ENCODE data around the gene DPP4.

DPP4 gene

DNA sequence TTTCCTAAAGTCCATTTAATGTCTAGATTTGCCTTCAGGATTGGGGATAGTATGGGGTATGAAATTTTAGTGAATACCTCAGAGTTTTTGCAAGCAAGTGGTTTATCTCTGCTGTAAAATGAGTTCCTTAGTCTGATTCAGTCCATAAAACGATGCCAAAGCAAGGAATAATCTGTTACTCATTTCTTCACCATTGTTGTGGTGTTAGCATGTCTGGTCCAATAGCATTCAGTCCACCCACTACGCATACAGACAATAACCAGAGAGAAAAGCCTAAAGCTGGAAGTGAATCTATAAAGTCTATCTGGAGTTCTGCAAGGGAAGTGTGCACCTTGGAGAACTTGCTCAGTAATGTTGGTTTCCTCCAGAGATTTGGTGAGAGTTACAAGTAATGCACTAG, 12.9 kb upstream of the DPP4 start:
- no peak for DNase-seq (ENCODE audit: insufficient read length, low spot score)
- no peak for FAIRE-seq

DNA sequence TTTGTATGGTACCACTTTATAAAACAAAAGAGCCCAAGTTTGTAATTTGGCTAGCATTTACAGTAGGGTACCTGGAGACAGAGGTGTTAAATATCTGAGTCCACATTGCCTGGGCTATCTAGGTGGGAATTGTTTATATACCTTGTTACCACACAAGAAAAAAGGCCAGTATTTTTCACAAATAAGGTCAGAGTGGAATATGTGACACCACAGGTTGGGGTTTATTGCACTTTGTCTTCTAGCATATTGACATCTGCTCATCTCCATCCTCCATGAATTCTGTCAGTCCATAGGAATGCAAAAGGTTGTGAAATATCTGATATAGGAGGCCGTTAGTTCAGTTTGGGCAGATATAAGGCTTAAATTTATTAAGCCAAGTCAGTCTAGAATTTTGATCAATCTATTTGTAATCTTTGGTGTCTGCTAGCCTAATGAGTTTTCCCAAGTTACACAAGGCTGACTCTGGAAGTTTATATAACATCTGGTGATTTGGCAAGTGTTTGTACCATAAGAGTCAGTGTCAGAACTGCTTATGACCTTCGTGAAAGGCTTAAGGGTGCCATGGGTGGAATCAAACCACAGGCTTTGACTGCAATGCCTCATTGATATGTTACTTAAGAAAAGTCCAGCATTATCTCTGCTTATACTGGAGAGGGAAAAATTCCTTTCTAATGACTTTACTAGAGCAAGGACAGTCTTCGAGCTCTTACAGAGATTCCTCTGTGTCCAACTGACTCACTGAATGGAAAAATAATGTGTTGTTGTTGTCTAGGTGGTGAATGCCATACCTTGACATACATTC, 11.3 kb upstream of the DPP4 start:
- DNase-seq (ENCODE audit: insufficient read length, low spot score) (no peak), FAIRE-seq (no peak)

DNA sequence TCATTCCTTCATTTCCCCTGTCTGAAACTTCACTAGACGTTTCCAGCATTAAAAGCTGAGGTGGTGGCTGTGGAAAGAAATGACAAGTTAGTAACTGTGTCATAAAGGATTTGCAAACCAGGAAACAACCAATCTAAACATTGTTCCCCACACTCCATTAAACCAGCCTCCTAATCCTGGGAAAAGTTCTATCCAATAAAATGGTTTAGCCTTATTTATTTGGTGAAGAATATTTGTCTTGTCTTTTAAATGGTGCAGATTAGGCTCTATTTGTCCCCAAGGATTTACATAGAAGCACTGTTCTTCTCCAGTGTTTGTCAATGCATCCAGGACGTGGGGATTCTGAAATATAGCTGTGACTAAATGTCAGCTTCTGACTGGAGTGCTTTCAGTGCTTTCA, 10.5 kb upstream of the DPP4 start:
- FAIRE-seq (no peak), DNase-seq (ENCODE audit: insufficient read length, low spot score) (no peak)

DNA sequence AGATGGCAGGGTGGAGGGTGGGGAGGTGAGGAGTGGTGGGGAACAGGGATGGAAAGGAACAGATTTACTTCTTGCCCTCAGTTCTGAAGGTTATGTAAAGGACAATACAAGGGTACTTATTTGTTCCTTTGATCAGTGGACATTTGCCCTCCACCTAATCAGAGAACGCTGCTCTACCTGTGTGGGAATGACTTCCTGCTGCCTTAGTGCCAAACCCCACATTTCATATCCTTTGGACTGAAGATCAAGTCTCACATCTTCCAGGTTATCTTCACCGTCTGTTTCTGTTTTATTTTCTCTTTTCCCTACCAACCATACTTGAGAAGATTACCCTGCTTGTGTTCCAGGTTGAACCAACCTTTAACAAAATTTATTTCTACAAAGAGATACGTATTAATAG, 8.7 kb upstream of the DPP4 start:
- FAIRE-seq: no peak
- no peak for DNase-seq (ENCODE audit: insufficient read length, low spot score)

DNA sequence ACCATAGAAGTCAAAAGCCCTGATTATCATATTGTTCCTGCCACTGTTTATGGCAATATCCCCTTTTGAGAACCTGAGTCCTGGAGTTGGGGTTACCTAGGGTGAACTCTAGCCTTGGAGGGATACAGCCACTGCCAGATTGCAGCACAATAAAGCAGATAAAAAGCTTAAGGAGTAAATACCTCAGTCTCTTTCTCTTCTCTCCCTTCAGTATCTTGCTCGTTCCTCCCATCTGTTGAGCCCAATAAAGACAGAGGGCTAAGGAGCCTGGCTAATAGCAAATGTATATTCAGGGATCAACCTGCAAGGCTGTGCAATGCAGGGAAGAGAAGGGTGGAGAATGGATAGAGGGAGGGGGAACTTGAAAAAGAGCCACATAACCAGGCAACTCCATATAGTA, 8.0 kb upstream of the DPP4 start:
- FAIRE-seq: no peak

DNA sequence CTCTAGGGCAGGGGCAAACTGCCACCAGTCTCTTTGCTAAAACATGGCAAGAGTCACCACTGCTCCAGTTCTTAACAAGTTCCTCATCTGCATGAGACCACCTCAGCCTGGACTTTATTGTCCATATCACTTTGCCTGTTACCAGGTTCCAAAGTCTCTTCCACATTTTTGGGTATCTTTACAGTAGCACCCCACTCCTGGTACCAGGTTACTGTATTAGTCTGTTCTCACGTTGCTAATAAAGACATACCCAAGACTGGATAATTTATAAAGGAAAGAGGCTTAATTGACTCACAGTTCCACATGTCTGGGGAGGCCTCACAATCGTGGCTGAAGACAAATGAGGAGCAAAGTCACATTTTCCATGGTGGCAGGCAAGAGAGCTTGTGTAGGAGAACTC, 5.5 kb upstream of the DPP4 start:
- FAIRE-seq (no peak), DNase-seq (ENCODE audit: insufficient read length, low spot score) (no peak)

More for the DNA sequence above, 8.0 kb upstream of the DPP4 start:
- no peak for DNase-seq (ENCODE audit: insufficient read length, low spot score)

DNA sequence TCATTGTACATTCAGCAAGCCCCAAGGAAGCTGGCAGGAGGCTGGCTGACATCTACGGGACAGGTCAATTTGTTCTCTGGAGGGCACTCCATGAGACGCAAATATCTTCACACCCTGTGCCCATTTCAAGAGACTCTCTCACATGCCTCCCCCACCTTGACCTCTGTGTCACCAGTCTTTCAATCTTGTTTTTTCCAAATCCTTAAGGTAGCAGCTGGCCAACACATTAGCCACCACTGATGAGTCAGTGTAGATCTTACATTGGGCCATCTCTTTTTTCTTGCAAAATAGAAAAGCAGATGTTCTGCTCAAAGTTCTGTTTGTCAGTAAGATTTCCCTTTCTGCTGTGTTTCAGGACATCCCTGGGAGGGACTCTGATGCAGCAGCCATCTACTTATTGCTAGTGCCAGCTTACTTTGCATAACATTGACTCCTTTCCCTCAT, 1.7 kb upstream of the DPP4 start:
- DNase-seq (ENCODE audit: insufficient read length, low spot score) (no peak), FAIRE-seq (no peak)

DNA sequence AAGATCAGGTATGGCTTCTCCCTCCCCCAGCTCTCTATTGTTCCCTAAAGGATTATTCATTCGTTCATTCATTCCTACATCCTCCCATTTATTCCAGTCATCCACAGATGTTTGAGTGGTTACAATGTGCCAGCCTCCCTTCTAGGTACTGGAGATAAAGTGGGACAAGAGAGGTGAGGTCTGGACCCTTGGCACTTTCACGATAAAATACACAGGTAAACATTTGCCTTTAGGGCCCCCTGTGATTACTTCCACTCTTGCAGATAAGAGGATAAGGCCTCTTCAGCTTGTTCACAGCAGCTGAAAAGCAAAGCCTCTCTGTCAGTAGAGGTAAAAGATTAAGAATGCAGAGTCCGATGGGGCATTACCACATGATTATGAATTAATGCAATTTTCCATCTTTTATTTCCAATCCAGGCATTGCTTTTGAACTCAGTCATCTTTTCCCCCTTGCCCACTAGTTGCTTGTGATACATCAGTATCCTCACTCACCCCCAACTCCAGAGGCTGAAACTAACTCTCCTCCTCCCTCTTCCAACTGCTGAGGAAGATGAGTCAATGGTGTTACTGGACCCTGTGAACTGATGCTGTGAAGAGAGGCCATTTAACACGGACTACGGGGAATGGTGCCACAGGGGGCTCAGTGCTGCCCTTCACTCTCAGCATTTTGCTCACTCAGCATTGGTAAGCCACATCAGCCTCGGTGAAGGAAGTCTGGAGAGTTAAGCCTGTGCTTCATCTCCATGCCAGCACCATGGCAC, 1.1 kb upstream of the DPP4 start:
- FAIRE-seq: no peak
- no peak for DNase-seq (ENCODE audit: insufficient read length, low spot score)

DNA sequence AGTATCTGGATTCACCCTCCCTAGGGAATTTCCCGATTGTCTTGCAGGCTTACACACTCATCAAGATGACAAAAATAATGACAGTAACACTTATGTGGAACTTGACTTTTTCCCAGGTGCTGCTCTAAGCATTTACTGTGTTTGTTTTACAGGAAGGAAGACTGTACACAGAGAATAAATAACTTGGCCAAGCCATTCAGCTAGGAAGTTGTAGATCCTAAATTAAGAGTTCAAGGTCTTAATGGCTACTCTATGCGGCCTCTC, 549 bp upstream of the DPP4 start:
- FAIRE-seq: no peak
- DNase-seq (ENCODE audit: insufficient read length, low spot score): no peak

DNA sequence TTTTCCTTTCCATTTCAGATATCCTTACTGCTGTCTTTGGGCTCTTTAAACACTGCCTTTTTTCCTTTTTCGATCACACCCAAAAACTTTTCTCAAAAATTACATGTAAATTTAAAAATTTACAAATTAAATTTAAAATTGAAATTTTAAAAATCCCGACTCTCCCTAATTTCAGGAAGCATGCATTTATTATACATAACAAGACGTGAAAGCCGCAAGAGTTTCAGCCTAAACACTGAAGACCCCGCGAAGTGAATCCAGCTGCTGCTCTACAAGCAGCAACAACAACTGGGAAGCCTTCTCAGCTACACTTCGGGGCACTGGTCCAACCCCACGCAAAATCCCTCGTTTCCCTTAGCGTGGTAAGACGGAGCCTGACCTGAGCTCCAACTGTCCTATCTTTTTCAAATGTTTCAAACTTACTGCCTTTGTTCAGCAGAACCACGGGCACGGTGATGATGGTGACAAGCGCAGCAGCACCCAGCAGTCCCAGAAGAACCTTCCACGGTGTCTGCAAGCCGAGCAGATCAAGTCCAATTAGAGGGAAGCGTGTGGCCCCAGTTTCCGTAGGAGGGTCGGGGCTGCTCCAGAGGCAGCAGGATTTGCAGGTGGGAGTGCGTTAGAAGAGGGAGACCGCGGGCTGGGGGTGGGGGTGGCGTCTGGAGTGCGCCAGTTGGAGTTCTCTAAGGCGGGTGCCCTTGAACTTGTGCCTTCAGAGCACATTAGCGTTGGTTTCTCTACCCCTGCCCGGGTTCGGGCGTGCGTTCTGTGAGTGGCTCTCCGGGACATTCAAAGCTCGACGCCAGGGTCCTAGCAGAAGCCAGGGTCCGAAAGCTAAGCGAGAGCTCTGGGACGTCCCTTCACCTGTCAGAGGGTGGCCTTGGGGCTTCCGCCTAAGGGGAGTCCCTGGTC, 783 bp downstream of the DPP4 start:
- FAIRE-seq (peak; percentile 57), DNase-seq (ENCODE audit: insufficient read length, low spot score) (no peak)

DNA sequence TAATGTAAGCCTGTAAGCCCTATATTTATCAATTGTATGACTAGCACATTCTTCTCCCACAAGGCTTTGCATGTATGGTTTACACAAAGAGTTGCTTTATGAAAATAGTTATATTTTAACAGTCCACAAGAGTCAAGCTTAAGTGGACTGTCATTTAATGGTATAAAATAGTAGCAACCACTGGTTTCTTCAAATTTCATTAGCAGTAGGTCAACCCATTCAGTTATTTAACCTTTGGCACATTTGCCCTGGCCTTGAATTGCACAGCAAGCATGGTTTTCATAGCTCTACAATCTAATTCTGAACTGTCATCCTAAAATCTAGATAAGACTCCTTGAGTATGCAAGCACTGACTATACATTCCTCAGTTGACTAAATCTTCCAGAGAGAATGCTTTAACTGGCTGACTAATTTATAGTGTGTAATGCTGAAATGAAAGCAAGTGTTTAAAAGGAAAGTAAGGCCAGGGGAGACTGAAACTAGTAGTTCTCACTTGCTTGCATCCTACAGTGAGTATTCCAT, 1.8 kb downstream of the DPP4 start:
- DNase-seq (ENCODE audit: insufficient read length, low spot score): peak; percentile 34
- peak; percentile 52 for FAIRE-seq

DNA sequence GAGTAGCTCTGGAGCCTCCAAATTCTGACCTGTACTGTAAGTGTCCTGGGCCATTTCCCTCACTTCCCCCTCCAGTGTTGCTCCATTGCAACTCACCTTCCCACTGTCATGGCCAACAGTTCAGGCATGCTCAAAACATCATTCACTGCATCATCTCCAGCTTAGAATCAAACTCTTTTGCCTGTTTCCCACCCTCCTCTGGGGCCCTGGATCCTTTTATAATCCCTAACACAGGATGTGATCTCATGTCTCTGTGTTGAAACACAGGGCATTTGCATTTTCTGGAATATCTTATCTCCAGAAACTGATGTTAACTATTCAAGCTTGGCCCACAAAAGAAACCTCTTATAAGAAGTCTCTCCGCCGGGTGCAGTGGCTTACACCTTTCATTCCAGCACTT, 3.0 kb downstream of the DPP4 start:
- no peak for FAIRE-seq
- no peak for DNase-seq (ENCODE audit: insufficient read length, low spot score)

DNA sequence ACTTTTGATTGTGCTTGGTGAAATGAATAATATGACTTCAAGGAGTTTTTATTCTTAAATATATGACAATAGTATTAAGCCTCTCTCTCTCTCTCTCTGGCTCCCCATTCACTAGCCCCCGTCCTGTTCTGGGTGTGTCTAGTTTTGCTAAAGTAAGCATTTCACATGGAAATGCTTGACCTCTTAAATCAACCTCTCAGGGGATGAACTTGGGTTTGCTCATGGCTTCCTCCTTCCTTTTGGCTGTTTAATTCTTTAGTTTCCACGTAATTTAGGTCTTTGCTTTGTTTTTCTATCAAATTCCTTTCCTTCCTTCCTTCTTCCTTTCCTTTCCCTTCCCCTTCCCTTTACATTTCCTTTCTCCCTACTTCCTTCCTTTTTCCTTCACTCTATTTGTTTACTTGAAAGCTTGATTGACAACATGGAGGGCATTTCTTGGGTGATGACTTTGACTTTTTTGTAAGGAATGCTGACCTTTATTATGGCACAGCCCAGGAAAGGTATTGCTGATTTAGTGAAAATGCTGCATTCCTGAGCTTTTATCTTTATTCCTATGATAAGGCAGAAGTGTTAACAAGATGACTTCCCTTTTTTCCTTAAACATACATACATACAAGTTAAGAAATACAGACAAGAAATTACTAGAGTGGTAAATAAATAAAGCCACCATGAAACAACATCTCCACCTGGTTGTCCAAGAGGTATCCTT, 3.6 kb downstream of the DPP4 start:
- no peak for FAIRE-seq
- DNase-seq (ENCODE audit: insufficient read length, low spot score): no peak

DNA sequence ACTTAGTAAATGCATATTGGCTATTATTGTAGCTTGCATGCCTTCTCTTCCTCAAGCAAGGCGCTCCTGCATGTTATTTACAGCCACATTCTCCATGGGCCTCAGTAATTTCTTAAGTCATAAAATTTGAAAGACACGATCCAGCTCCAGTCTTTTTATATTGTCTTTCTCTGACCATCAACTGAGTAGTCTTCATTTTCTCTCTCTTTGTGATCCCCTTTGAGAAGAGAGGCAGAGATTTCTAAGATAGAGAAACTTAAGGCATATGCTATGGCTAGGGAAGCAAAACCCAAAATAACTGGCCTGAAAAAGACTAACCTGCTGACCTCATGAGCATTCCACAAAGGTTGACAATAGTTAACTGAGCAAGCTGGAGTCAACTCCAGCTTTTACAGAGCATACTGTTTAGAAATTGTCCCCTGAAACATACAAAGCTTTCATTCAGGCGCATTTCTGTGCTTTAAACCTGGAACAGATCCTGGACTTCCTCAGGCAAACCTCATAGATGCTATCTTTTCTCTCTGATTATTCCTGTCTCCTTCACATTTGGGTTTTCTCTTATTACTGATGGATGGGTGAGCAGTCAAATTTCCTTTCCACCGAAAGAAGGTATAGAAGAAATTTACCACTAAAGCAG, 4.6 kb downstream of the DPP4 start:
- FAIRE-seq: no peak
- no peak for DNase-seq (ENCODE audit: insufficient read length, low spot score)

DNA sequence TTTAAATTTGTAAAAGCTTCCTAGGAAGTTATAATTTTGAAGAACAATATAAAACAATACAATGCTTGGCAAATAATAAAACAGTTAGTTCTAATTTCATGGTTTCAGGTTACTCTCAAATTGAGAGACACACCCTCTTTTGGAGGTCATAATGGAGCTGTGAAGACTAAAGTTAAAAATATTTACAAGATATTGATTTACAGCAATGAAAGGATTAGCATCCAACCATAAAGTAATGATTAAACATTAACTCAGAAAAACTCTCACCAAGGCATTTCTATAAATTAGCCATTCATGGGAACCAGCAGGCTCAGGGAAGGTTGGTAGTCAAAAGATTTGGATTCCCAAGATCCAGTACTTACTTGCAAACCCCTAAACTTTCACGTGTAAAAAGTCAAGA, 6.4 kb downstream of the DPP4 start:
- DNase-seq (ENCODE audit: insufficient read length, low spot score): no peak
- FAIRE-seq: no peak

DNA sequence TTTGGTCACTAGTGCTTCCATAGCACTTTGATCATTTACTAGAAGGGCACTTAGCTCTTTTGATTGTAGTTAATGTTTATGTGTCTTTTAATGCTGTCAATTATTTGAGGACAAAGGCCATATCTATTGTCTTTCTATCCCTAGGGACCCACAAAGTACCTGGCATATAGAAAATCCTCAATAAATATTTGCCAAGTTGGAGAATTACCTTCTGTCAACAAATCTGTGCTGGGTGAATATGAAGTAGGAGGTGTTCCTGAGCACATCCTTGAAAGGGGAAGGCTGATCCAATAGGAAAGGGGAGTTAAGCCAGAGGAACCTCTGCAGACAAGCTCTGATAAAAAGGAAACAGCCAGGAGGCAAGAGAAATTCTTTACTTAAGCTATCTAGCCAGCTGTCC, 8.2 kb downstream of the DPP4 start:
- FAIRE-seq (no peak), DNase-seq (ENCODE audit: insufficient read length, low spot score) (no peak)

DNA sequence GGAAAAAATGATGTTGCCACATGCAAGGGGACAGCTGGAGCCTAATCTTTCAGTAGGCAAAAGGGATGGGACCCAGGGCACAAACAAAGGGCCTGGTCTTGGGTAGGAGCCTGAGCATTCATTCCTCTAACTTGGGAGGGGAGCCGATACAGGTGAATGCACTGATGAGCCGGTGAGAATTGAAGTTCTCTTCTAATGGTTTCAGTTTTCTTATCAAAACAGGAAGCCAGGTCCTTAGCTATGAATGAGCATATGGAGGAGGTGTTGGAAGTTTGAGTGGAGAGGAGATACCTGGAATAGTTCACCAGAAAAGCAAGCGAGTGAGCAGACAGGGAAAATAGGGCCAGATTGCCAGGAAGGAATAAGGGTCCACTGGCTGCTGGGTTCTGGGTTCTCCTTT, 10.1 kb downstream of the DPP4 start:
- FAIRE-seq: peak; percentile 61
- no peak for DNase-seq (ENCODE audit: insufficient read length, low spot score)

DNA sequence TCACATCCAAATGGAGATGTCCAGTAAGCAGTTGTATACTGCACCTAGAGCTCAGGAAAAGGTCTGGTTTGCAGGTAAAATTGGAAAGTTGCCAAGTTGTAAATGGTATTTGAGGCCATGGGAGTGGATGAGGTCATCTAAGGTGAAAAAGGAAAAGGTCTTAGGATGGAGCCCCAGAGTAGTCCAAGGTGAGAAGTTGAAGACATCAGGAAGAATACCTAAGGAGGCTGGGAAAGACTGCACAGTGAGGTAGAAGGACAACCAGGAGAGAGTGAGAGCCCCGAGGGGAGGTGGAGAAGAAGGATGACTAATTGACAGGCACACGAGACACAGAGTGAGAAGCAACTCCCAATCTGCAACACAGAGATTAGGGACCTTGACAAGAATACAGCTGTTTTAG, 10.7 kb downstream of the DPP4 start:
- DNase-seq (ENCODE audit: insufficient read length, low spot score) (no peak), FAIRE-seq (no peak)

DNA sequence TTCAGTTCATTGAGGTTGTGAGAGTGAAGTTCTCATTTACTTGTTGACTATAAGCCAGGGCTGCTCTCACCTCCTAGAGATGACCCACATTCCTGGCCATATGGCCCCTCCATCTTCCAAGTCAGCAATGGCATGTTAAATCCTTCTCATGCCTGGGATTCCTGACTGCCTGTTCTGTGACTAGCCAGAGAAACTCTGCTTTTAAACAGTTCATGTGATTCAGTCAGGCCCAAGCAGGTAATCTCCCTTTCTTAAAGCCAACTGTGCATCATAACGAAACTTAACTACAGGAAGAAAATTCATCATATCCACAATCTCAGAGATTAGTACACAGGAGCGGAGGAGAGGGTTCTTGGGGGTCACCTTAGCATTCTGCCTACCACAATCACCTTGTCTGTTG, 11.5 kb downstream of the DPP4 start:
- peak; percentile 33 for FAIRE-seq

DNA sequence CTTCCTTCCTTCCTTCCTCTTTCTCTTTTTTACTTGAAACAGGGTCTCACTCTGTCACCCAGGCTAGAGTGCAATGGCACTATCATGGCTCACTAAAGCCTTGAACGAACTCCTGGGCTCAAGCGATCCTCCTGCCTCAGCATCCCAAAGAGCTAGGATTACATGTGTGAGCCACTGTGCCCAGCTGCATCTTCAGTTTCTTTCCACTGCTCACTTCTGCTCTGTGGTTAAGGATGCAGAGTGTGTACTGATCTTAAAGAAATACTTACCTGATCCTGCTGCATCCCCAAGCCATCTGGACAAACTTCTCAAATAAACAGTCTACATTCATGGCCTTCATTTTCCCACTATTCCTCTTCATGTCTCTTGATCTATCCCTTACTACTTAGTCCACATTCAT, 13.0 kb downstream of the DPP4 start:
- DNase-seq (ENCODE audit: insufficient read length, low spot score) (no peak), FAIRE-seq (no peak)

More for the DNA sequence above, 11.5 kb downstream of the DPP4 start:
- no peak for DNase-seq (ENCODE audit: insufficient read length, low spot score)

All from GM19239 (cell line).